ENCODE results near the gene ERRFI1.

Gene ERRFI1

DNA sequence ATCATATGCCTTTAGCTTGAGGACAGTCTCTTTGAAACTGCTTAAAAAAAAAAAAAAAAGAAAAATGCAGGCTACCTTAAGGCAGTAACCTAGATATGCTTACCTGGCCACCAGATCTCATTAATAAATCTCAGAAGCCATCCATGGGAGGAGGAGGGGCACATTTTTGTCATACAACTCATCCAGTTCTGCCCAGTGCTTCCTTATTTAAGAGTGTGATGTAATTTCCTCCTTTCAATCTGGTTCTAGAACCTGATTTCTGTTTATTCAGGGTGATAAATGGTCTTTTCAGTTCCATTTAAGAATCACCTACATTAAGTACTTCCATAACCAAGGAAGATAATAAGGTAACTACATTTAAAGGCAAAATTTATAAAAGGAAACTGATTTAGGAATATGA is 6.1 kb downstream of the ERRFI1 start:
- peak; percentile 85 for DNase-seq (ENCODE audit: low spot score)
- FAIRE-seq, result peak; percentile 95

DNA sequence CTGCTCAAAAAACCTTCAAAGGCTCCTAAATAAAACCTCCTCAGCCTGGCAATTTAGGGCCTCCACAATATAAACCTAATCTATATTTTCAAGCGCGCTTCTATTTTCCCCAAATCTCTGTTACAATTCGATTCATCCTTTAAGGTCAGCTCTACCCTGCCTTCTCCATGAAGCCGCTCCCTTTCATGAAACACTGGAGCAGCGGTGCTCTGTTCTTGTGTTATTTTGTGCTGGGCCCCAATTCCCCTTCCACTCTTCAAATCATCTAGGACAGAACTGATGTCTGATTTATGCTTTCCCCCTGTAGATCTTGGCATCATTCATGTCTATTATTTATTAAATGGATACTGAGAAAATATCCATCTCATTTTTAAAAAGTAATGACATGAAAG is 6.9 kb downstream of the ERRFI1 start:
- DNase-seq (ENCODE audit: low spot score), result no peak
- FAIRE-seq, result no peak

DNA sequence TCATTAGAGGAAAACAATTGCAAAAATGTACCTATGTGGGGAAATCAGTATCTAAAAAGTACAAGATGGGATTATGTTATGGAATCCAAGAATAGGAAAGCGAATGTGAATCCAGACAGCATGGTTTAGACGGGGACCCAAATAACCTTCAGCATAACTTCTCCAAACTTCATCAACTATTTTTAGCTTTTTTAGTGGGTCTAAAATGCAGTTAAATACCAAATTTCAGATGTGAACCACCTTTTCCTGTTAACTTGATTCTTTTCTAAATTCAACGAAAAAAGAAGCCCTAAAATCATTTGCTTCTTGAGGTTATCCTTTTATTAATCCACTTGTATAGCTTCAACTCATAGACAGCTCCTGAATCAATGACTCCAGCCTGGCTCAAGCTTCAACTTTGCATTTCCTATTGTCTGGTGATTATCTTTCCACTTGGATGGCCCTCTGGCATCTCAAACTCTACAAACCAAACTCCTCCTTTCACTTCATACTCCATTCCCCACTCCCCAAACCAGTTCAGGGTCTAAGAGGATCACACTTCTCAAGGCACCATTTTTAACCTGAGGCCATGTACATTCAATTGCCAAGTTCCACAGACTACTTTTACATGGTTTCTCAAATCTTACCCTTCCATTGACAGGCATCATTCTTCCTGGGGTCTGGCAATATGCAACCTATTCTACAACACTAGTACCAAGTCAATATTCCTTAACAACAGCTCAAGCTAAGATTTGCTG is 7.4 kb downstream of the ERRFI1 start:
- DNase-seq (ENCODE audit: low spot score) (peak; percentile 63), FAIRE-seq (peak; percentile 86)

DNA sequence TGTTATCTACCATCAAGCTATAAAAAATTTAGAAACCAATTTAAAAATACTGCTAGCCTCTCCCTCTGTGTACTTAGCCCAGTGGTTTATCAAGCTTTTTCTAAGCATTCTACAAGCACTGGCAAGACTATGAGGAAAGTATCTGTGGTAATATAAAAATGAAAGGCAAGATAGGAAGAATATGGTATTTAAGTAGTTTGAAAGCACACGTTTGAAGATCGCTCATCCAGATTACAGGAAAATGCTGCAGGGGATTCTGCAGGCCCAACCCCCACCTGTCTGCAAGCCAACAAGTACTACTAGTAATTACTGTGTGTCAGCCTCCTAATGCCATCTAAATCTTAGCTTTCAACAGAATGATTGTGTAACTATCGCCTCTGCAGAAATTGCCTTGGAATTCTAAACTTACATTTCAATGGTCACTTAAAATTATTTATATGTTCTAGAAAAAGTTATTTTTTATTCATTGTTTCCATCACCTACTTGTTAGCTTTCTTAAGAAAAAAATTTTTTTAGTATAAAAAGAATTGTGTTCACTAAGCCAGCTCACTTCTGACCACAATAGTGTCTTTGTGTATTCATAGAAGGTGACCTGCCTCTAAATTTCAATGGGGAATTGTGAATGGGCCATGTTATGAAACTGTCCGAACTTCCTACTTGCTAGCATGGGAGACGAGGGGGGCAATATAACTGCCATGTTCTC is 8.5 kb downstream of the ERRFI1 start:
- peak; percentile 69 for FAIRE-seq
- peak; percentile 37 for DNase-seq (ENCODE audit: low spot score)

DNA sequence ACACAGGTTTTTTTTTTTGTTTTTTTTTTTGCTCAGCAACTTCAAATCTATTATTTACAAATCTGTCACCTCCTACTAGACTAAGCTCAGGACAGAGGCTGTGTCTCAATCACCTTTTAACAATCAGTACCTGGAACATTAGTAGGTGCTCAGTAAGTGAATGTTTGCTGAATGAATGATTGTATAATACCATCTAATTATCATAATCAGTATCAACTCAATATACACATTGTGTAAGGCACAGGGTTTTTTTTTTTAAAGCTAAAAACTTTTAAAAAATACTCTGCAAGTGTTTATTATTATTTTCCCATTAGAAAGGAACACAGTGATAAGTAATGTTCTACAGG is 9.2 kb downstream of the ERRFI1 start:
- DNase-seq (ENCODE audit: low spot score), result no peak
- no peak for FAIRE-seq

DNA sequence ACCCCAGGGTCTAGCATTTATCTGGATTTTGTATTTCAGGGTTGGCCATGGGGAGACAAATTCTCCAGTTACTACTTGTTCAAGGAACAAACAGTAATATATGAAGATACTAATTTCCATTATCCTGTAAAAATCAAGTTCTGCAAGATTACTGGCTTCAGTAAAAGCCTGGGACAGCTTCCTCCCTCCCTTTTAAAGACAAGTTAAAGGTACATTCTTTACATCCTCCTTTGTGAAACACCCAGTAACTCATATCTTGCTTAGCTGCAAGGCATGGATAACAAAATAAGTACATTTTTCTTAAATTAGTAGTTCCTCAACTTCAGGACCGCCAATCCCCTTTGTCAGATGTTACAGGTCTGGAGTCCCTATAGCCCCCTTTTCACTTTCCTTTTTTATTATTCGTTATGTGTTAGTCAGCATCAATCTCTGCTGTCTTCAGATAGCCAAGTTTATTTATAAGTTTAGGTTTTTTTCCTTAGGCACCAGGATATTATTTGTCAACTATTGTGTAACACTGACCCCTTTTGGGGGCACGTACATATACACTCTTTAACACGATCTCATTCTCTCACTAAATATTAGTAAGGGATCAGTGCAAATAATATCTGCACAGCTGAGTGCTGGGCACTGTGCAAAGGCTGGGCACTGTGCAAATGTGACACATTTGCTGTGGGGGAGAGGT is 9.8 kb downstream of the ERRFI1 start:
- DNase-seq (ENCODE audit: low spot score) (no peak), FAIRE-seq (no peak)

DNA sequence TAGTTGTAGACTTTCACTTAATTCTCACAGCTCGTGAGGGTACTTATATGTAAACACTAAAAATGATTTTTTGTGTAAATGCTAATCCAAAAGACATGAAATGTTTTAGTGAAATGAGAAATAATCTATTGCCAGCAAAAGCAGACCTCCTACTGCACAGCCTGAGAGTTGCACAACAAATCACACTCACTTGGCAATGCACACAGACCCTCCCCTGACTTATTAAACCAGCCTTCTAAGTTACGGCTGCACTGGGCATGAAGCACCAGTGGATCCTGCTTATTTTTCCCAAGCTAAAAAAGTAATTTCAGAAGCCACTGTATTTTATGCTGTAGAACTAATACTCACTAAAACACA is 10.3 kb downstream of the ERRFI1 start:
- no peak for FAIRE-seq
- no peak for DNase-seq (ENCODE audit: low spot score)

DNA sequence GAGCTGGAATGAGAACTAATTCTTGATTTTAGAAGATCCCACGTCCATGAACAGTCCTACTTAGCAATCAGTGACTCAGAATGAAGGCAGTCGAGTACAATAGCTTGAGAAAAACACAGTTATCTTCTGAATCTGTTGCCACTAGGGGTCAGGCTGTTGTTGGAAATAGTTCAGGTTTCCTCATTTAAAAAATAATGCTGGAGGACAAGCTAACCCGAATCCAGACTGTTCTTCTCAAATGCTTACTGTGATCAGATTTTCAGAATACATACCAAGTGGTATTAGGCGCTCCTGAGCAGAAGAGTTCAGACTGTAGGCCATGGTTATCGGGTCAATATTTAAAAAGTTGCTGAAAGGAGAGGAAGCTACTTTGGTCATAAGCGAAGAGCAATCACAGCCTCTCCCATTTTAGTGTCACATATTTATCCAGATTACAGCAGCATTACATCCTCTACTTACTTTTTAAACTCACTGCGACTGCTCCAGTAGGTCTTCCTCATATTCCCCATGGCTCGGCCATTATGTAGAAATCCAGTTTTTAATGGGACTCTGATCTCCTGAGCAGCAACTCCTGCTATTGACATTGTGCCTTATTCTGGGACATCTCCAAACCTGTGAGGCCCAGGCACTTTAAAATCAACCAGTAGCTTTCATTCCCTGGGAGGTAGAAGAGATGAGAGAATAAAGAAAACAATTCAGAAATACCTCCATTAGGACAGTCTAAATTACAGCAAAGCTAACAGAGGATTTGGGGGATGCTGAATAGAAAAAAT is 10.9 kb downstream of the ERRFI1 start:
- peak; percentile 77 for DNase-seq (ENCODE audit: low spot score)
- peak; percentile 84 for FAIRE-seq

DNA sequence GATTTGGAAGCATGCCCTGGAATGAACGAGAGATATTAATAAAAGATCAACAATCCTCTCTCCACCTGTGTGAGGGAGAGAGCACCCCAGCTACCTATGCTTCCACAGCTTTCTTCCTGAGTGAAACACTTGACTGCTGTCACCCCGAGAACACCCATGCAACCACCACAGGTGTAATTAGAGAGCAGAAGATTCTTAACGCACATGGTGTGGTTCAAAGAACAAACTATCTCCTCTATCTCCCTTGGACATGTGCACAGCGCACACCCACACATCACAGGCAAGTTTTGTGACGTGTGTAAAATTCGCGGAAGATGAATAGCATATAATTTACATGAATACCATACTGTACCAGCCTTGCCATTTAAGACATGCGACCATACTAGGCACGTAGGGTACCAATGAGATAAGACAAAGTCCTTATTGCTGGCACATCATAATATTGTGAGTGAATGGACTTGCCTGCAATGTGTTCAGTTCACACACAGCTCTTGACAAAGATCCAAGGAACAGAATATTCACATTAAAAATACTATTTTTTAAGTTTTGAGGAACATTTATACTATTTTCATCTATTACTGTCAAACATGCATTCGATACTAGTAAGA is 11.6 kb downstream of the ERRFI1 start:
- DNase-seq (ENCODE audit: low spot score) (no peak), FAIRE-seq (no peak)

DNA sequence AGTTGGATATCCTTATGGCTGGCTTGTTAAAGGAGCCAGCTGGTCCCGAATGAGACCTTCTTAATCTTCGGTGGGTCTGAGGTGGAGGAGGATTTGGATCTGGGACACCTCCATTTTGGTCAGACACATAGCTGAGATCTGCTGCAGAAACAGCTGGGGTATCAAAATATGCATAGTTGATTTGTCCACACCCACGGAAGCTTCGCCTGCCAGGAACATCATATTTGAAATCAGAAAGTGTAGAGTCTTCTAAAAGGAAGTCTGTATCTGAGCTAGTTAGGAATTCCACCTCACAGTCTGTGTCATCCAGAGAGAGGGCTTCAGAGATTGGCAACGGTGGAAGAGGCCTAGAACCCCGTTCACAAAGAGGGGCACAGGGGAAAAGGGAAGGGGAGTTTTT is 12.3 kb downstream of the ERRFI1 start:
- DNase-seq (ENCODE audit: low spot score) (no peak), FAIRE-seq (no peak)

DNA sequence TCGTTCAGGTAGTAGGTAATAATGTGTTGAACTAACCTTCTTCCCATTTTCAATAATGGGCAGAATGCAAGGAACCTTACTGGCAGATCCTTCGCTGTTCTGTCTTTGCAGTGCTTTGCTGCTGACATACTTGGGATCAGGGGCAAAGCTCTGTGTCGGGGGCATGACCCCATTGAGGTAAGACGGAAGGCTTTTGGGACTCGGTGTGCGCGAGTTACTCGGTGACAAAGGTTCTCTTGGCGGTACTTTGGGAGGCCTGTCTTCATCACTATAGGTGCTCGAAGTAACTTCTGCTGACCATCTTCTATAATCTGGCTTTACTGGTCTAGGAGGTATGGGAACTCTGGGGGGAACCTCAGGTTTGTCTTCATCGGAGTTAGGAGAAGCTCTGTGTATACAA is 12.7 kb downstream of the ERRFI1 start:
- no peak for DNase-seq (ENCODE audit: low spot score)
- no peak for FAIRE-seq

DNA sequence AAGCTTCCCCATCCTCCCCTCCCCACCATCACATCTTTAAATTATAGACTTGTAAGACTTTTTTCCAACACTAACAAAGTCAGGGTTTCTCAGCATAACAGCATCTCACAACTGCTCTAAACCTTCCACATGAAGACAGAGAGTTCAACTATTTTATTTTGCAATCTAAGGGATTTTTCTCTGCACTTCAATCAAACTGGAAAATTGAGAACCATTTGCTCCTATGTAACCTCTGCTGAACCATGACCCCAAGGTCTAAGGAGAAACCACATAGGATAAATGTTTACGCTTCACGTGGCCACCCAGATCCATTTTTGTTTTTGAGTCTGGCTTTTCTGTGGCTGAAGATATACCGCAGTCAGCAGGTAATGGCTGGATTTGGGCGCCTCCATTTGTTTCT is 13.2 kb downstream of the ERRFI1 start:
- FAIRE-seq (no peak), DNase-seq (ENCODE audit: low spot score) (no peak)

DNA sequence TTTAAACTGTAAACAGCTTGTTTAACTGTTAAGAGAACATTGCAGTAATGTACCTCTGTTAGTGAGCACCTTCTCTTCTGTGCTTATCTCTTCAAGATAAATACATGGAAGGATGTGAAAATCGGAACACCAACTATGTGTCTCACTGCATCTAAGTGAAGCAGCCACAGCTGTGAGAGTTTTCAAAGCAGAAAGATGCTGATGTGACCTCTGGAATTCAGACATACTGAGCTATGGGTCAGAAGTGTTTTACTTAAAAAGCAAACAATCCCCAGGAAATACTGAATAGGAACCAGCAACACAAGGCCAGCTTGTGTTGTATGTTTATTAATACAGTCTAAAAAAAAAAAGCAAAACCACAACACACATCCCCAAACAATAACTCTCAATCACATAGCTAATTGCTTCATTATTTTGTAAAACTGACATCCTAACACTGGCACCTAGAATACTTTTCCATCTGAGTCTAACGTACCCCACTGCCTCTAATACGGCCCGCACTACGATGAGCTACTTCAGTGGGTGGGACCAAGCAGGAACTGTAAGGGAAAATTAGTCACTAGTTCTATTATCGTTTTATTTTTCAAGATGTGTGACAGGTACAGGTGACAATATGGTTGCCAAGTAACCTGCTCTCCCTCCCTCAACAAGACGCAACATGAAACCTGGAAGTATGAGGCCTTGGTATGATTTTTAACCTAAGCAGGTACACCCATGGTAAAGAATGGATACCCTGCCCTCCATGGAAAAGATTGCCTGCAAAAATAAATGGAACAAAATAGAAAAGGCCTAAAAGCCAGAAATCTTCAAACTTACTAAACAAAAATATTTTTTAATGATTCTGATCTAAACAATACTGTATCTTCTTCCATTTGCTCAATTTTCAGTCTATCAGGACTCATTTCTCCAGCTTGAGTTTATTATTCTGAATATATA is 13.9 kb downstream of the ERRFI1 start:
- FAIRE-seq (no peak), DNase-seq (ENCODE audit: low spot score) (no peak)

DNA sequence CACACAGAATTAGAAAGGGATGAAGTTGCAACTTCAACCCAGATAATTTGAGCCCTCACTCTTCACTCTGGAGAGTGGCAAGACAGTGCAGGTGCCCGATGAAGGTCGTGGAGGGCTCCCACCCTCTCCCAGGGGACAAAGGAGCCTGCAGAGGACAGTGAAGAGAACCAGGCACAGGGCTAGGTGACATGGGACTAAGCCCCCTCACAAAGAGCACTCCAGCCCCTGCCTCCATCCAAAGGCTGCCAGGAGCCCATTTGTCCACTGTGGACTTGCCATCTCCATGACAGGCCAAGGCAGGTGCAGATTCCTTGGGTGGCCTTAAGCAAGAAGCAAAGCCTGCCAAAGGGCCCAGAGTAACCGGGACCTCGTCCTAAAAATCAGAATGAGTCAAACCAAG is 15.1 kb downstream of the ERRFI1 start:
- DNase-seq (ENCODE audit: low spot score), result no peak

DNA sequence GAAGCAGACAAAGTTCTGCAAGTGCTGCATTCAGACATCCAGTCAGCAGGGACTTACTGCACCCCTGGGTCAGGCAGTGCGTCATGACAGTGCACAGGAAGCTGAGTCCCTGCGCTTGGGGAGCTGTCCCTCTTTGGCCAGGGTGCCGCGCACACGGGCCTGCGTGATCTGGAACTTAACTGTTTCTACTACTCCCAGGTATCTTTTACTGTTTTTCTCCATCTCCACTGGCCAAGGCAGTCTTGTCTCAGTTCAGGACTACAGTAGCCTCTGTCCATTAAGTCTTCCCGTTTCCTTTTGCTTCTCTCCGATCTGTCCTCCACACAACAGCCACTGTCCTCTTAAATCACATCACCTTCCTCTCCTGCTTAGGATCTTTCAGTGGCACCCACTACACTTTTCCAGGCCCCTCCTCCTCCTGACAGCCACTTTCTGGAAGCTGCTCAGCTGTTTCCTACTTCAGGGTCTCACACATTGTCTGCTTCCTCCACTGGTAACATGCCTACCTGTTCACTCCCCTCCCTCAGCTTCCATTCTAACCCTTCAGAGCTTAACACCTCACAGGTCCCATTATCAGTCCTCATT is 15.9 kb downstream of the ERRFI1 start:
- FAIRE-seq, result no peak
- DNase-seq (ENCODE audit: low spot score), result no peak

More for the DNA sequence above, 15.1 kb downstream of the ERRFI1 start:
- FAIRE-seq, result no peak

DNA sequence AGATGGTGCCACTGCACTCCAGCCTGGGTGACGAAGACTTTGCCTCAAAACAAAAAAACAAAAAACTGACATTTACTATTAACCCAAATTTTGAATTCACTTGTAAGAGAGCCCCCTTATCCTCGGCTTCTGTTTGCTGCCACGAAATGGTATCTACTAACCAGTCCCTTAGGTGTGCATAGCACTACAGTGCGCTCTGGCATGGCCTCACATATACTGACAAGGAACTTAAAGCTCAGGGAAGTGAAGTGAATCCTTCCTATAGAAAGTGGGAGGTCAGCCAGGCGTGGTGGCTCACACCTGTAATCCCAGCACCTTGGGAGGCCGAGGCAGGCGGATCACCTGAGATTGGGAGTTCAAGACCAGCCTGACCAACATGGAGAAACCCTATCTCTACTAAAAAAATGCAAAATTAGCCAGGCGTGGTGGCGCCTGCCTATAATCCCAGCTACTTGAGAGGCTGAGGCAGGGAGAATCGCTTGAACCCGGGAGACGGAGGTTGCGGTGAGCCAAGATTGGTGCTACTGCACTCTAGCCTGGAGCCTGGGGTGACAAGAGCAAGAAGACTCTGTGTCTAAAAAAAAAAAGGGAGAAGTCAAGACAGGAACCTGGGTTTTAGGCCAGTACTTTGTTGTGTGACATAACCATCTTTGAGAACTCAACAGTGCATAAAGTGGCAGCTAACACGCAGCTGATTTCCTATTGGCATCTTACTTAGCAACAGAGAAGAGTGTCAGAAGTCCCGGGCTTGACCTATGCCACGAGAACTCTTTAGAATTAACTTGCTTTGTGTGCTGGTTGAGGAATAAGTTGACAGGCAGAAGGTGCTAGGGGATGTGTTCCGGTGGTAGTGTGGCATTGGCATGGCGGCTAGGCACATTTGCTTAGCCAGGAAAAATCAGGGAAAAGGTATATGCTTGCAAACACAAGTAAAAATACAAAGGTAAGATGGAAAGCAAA is 16.8 kb downstream of the ERRFI1 start:
- DNase-seq (ENCODE audit: low spot score), result no peak
- FAIRE-seq, result no peak

DNA sequence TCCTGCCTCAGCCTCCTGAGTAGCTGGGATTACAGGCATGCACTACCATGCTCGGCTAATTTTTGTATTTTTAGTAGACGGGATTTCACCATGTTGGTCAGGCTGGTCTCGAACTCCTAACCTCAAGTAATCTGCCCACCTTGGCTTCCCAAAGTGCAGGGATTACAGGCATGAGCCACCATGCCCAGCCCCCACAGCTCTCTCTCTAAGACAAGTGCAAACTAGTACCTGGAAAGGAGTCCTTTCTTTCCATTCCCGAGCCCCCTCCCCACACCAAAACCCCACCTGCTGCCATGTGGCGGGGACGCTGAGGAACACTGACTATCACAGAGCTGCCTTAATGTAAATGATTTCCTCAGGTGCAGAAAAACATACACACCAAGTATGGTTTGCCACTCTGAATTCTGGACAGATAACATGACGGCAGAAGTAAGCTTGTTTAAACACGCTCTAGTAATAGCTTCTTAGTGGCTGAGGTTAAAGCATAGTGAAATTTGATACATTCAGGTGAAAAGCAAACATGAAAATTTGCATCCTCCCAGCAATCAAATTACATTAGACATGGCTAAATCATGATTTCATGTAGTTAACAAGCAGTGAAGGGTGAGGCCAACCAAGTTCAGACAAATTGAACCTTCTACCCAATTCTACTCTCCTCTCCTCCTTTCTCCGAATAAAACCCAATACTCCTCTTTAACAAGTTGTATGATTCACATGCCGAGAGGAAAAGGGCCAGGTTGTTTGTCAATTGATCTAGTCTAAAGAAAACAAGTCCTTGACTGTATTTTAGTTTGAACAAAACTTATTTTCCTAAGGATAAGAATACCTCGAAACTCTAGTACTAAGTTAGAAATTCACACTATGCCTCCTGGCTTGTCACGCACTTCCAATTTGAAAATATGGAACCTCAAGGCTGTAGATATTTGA is 19.8 kb downstream of the ERRFI1 start:
- FAIRE-seq (no peak), DNase-seq (ENCODE audit: low spot score) (no peak)

Data from RCC 7860 (cell line).